Measurements from ENCODE around the gene LRRIQ3. TPM values are rescaled to one million over a fixed set of nuclear protein-coding genes. Genes with fewer than 3 reads are reported as not detected.

LRRIQ3 gene
- total RNA-seq, 1 experiment from 2014 or later = 0.26 TPM

DNA sequence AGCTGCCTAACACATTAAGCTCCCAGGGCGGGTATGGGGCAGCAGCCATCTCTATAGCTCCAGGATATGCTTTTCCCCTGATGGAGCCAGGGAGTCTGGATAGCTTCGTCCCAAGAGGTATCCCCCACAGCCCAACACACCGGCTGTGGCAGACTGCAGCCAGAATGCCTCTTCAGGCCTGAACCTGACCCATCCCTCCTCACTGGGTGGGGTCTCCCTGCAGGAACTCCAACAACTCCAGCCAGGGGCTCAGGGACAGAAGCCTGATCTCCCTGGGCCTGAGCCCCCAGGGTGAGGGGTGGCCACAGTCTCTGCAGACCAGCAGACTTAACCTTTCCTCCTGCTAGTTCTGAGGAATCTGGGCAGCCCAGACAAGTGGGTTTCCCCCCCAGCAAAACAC, 159.9 kb downstream of the LRRIQ3 start:
- TF ChIP-seq, protein P1, sequence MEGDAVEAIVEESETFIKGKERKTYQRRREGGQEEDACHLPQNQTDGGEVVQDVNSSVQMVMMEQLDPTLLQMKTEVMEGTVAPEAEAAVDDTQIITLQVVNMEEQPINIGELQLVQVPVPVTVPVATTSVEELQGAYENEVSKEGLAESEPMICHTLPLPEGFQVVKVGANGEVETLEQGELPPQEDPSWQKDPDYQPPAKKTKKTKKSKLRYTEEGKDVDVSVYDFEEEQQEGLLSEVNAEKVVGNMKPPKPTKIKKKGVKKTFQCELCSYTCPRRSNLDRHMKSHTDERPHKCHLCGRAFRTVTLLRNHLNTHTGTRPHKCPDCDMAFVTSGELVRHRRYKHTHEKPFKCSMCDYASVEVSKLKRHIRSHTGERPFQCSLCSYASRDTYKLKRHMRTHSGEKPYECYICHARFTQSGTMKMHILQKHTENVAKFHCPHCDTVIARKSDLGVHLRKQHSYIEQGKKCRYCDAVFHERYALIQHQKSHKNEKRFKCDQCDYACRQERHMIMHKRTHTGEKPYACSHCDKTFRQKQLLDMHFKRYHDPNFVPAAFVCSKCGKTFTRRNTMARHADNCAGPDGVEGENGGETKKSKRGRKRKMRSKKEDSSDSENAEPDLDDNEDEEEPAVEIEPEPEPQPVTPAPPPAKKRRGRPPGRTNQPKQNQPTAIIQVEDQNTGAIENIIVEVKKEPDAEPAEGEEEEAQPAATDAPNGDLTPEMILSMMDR (conservative IDR thresholded peaks at IDR 0.05) = no peak
- Histone ChIP-seq H3K9ac (ENCODE audit: extremely low read depth, insufficient read length, low read length) (no peak overlapping the region), H2BK12ac (ENCODE audit: insufficient read length, low read depth, low read length) (no peak overlapping the region), H3K4me1 (ENCODE audit: insufficient read depth, low read length) (no peaks in the 10 kb centered on the region), H2AK5ac (ENCODE audit: insufficient read length, low read length) (no peak overlapping the region), H3K4ac (ENCODE audit: low read depth, low read length) (no peak overlapping the region), H4K20me1 (ENCODE audit: control insufficient read depth, insufficient read depth, insufficient read length) (no peaks in the 10 kb centered on the region), H2BK20ac (ENCODE audit: low read depth, low read length, poor library complexity, severe bottlenecking) (no peak overlapping the region), H3K14ac (ENCODE audit: insufficient read depth, low read length) (no peak overlapping the region), H2AFZ (ENCODE audit: low read length) (no peak overlapping the region), H3K23me2 (ENCODE audit: insufficient read length, low read depth, low read length, poor library complexity, severe bottlenecking) (no peaks in the 10 kb centered on the region), H3T11ph (ENCODE audit: low read length) (no peak overlapping the region), H4K91ac (ENCODE audit: insufficient read length, low read depth, low read length) (no peak overlapping the region), H2BK120ac (ENCODE audit: low read depth, low read length, poor library complexity, severe bottlenecking) (no peak overlapping the region), H2BK5ac (ENCODE audit: insufficient read length, low read length) (no peak overlapping the region), H3K56ac (ENCODE audit: insufficient read length, low read depth, low read length) (no peak overlapping the region), H4K8ac (replicated peaks; ENCODE audit: insufficient read length, low read depth, low read length) (no peak overlapping the region), H3K79me1 (ENCODE audit: insufficient read depth, low read depth, low read length, poor library complexity, severe bottlenecking) (no peaks in the 10 kb centered on the region), H3K9me3 (ENCODE audit: control insufficient read depth, low read depth, low read length) (no peaks in the 10 kb centered on the region), H2BK15ac (ENCODE audit: low read depth, low read length) (no peak overlapping the region), H3K4me2 (ENCODE audit: insufficient read depth, insufficient read length, low read length) (no peak overlapping the region), H3K18ac (ENCODE audit: insufficient read length, low read depth, low read length) (no peak overlapping the region), H3K27ac (ENCODE audit: insufficient read length, low read depth, low read length) (no peak overlapping the region), H3K79me2 (ENCODE audit: insufficient read depth, low read length) (no peaks in the 10 kb centered on the region), H4K5ac (ENCODE audit: insufficient read length, low read depth, low read length) (no peak overlapping the region), H3K23ac (ENCODE audit: insufficient read length, low read depth, low read length) (no peak overlapping the region), H3K27me3 (ENCODE audit: insufficient read depth, low read length) (no peaks in the 10 kb centered on the region)
- Mint-ChIP-seq H3K27me3 (ENCODE audit: low read depth) (no peaks in the 10 kb centered on the region), H3K9me3 (peaks cover 10 to 17% of the 10 kb centered on the region in 2 experiments), H3K36me3 (ENCODE audit: insufficient read depth in 1 of 3, low read depth in 3 of 3) (peaks cover 1 to 4% (median 4%) of the 10 kb centered on the region in 3 experiments; a peak in 2 of 7 replicates), H3K4me3 (no peak overlapping the region), H3K27ac (no peak overlapping the region), H3K4me1 (no peaks in the 10 kb centered on the region)
- DNase-seq = no peak
- WGBS (ENCODE audit: extremely low coverage, insufficient read length, low lambda C conversion rate) = no CpG with 5 or more reads among the region's 3 CpGs

Measured in H9 (cell line).